ENCODE measurements around the gene ZNF208. TPM values are rescaled to one million over a fixed set of nuclear protein-coding genes. Genes with fewer than 3 reads are reported as not detected.

ZNF208 gene
- total and polyA plus RNA-seq, 4 donors = 0.06 to 0.28 (median 0.16) TPM

DNA sequence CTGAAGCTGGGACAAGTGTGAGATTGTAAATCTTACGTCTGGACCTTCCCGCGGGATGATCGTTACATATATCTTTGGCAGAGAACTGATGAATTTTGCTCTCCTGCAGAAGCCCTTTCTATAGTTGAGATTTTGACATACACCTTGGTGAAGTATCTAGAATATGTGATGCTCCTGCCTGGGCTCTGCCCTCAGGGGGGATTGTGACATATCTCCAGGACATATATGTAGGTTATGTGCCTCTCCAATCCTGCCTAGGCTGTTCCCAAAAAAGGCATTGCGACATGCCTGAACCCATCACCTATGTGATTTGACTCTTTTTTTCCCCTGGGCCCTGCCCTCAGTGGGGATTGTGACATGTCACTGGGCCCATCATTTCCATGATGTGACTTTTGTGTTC, 76.6 kb downstream of the ZNF208 start:
- 95% methylated on average over 5 of the region's 5 CpGs for WGBS
- H3K27ac ChIP-seq (ENCODE audit: low read depth in 1 of 2, low read length in 2 of 2) = no peak overlapping the region
- TF ChIP-seq SP1 (IDR thresholded peaks at IDR 0.05) (no peak), GABPA (IDR thresholded peaks at IDR 0.05 in 1 of 2, conservative IDR thresholded peaks at IDR 0.05 in 1 of 2) (no peak), HNF4G (IDR thresholded peaks at IDR 0.05) (no peak), ZBTB33 (IDR thresholded peaks at IDR 0.05) (no peak), YY1 (IDR thresholded peaks at IDR 0.05) (no peak), JUND (IDR thresholded peaks at IDR 0.05) (no peak), EGR1 (IDR thresholded peaks at IDR 0.05; ENCODE audit: low read depth in 2 of 2) (no peak), RAD21 (IDR thresholded peaks at IDR 0.05) (no peak), FOXA1 (IDR thresholded peaks at IDR 0.05) (no peak), NR2F2 (IDR thresholded peaks at IDR 0.05) (no peak), RXRA (IDR thresholded peaks at IDR 0.05) (no peak), TAF1 (conservative IDR thresholded peaks at IDR 0.05) (no peak), HNF4A (conservative IDR thresholded peaks at IDR 0.05) (no peak), FOXA2 (IDR thresholded peaks at IDR 0.05) (no peak)
- TF ChIP-seq, protein P1, sequence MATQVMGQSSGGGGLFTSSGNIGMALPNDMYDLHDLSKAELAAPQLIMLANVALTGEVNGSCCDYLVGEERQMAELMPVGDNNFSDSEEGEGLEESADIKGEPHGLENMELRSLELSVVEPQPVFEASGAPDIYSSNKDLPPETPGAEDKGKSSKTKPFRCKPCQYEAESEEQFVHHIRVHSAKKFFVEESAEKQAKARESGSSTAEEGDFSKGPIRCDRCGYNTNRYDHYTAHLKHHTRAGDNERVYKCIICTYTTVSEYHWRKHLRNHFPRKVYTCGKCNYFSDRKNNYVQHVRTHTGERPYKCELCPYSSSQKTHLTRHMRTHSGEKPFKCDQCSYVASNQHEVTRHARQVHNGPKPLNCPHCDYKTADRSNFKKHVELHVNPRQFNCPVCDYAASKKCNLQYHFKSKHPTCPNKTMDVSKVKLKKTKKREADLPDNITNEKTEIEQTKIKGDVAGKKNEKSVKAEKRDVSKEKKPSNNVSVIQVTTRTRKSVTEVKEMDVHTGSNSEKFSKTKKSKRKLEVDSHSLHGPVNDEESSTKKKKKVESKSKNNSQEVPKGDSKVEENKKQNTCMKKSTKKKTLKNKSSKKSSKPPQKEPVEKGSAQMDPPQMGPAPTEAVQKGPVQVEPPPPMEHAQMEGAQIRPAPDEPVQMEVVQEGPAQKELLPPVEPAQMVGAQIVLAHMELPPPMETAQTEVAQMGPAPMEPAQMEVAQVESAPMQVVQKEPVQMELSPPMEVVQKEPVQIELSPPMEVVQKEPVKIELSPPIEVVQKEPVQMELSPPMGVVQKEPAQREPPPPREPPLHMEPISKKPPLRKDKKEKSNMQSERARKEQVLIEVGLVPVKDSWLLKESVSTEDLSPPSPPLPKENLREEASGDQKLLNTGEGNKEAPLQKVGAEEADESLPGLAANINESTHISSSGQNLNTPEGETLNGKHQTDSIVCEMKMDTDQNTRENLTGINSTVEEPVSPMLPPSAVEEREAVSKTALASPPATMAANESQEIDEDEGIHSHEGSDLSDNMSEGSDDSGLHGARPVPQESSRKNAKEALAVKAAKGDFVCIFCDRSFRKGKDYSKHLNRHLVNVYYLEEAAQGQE (IDR thresholded peaks at IDR 0.05) = no peak
- TF ChIP-seq, protein P2, sequence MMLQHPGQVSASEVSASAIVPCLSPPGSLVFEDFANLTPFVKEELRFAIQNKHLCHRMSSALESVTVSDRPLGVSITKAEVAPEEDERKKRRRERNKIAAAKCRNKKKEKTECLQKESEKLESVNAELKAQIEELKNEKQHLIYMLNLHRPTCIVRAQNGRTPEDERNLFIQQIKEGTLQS (IDR thresholded peaks at IDR 0.05) = no peak
- TF ChIP-seq, protein P3, sequence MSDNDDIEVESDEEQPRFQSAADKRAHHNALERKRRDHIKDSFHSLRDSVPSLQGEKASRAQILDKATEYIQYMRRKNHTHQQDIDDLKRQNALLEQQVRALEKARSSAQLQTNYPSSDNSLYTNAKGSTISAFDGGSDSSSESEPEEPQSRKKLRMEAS (IDR thresholded peaks at IDR 0.05) = no peak
- TF ChIP-seq, protein P4, sequence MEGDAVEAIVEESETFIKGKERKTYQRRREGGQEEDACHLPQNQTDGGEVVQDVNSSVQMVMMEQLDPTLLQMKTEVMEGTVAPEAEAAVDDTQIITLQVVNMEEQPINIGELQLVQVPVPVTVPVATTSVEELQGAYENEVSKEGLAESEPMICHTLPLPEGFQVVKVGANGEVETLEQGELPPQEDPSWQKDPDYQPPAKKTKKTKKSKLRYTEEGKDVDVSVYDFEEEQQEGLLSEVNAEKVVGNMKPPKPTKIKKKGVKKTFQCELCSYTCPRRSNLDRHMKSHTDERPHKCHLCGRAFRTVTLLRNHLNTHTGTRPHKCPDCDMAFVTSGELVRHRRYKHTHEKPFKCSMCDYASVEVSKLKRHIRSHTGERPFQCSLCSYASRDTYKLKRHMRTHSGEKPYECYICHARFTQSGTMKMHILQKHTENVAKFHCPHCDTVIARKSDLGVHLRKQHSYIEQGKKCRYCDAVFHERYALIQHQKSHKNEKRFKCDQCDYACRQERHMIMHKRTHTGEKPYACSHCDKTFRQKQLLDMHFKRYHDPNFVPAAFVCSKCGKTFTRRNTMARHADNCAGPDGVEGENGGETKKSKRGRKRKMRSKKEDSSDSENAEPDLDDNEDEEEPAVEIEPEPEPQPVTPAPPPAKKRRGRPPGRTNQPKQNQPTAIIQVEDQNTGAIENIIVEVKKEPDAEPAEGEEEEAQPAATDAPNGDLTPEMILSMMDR (IDR thresholded peaks at IDR 0.05; ENCODE audit: low read depth, low read length, missing input control) = no peak
- no peaks in the 10 kb centered on the region for H3K27me3 ChIP-seq (ENCODE audit: control insufficient read depth in 4 of 4, insufficient read depth in 4 of 4, low read length in 3 of 4)
- no peaks in the 10 kb centered on the region for H3K36me3 ChIP-seq (ENCODE audit: control insufficient read depth in 4 of 4, insufficient read depth in 3 of 4, low read depth in 1 of 4, low read length in 3 of 4)
- H3K4me1 ChIP-seq (ENCODE audit: control insufficient read depth in 4 of 4, insufficient read depth in 4 of 4, low read length in 3 of 4) = no peaks in the 10 kb centered on the region
- DNase-seq (ENCODE audit: low spot score) = no peak
- H3K9ac ChIP-seq (ENCODE audit: low read depth in 1 of 2, low read length in 2 of 2) = no peak overlapping the region
- H3K9me3 ChIP-seq (ENCODE audit: control insufficient read depth in 4 of 4, low read length in 3 of 4) = peaks cover under 1 to 21% (median 12%) of the 10 kb centered on the region in 4 donors
- no peak overlapping the region for H3K4me3 ChIP-seq (ENCODE audit: low read depth in 1 of 3, low read length in 3 of 3)

Measured in liver (tissue), 9 donors.